Measurements from ENCODE around the gene FRZB. TPM values are rescaled to one million over a fixed set of nuclear protein-coding genes. Genes with fewer than 3 reads are reported as not detected.

Gene FRZB
- total RNA-seq, 1 experiment from 2014 or later, result 0.08 TPM

DNA sequence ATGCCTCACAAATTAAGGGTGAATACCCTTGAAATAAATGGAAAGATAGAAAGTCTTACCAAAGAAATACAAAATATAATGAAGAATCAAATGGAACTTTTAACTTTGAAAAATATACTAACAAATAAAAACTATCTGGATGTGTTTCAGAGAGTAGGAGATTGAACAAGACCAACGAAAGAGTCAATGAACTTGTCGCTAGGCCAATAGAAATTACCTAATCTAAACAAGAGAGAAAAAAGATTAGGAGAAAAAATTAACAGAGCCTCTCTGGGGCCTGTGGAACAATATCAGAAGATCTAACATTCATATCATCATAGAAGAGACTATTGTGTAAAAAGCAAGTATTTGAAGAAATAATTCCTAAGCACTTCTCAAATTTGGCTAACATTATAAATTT, 11.1 kb downstream of the FRZB start:
- TF ChIP-seq REST (IDR thresholded peaks at IDR 0.05; ENCODE audit: insufficient read depth in 1 of 2, low read depth in 2 of 2, low read length in 1 of 2) (no peak), POLR2AphosphoS5 (IDR thresholded peaks at IDR 0.05; ENCODE audit: low read depth, low read length) (no peak), SIN3A (IDR thresholded peaks at IDR 0.05; ENCODE audit: borderline replicate concordance, insufficient read depth, low read depth, low read length) (no peak), CTCF (IDR thresholded peaks at IDR 0.05) (no peak), TCF7L2 (IDR thresholded peaks at IDR 0.05; ENCODE audit: low read depth, low read length) (no peak)
- peaks cover 7% of the 10 kb centered on the region; the same call in 1 of the 2 replicates for H3K27me3 ChIP-seq (ENCODE audit: control insufficient read depth, insufficient read depth, low read length)
- H3K9me3 ChIP-seq (ENCODE audit: control insufficient read depth, insufficient read depth, low read depth, low read length), result no peaks in the 10 kb centered on the region
- CTCF ChIA-PET, result no interaction called here
- H3K27ac ChIP-seq (ENCODE audit: low read length), result no peak overlapping the region
- in situ Hi-C loops (cut with HindIII; ENCODE audit: low pct_unique_long_range_greater_than_20kb, low sequenced_read_pairs) (no loop called here), intact Hi-C loops (cut with micrococcal nuclease; ENCODE audit: unreplicated experiment) (no loop called here)
- no peaks in the 10 kb centered on the region for H3K4me1 ChIP-seq (ENCODE audit: control insufficient read depth, insufficient read depth, low read length)
- DNase-seq (ENCODE audit: low read depth, low spot score) (no peak), ATAC-seq (no peak)
- no peak overlapping the region for H3K4me3 ChIP-seq (ENCODE audit: low read depth in 2 of 2, low read length in 2 of 2)
- no peaks in the 10 kb centered on the region for H3K36me3 ChIP-seq (ENCODE audit: control insufficient read depth, insufficient read depth, low read length)
- POLR2A ChIA-PET, result no interaction called here
- BruUV-seq (replicated peaks), result no TSS peak

DNA sequence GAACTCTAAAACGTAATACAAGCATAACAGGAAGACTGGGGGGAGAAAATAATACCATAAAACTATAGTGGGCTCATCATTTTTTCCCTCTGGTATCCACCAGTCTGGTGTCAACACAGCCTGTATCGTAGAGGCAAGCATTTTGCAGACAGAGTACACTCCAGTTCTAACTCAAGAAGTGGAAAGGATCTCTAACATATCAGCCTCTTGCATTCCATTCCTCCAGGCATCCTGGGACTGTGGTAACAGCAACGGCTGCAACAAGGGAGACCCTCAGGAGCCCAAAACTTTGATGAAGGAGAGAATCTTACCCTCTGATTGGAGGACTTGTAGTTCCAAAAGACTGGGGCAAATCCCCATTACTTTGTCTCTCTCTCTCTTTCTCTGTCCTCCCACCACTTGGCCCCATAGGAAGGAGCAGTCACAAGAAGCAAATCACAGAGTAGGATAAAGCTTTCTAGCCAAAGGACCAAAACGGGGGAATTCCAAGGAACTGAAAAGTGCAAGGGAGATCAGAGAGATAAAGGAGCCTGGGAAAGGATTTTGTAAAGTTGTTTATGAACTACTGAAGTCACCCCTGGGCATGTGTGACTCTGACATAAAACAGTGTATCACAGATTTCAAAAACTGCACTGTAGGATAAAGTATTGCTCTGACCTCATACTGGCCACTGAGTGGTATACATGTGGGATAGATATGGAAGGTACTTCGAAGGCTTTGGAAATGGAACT, 11.9 kb downstream of the FRZB start:
- no TSS peak for BruUV-seq (replicated peaks)
- H3K4me1 ChIP-seq (ENCODE audit: control insufficient read depth, insufficient read depth, low read length), result no peaks in the 10 kb centered on the region
- no peak for DNase-seq (ENCODE audit: low read depth, low spot score)

More for the DNA sequence above, 11.9 kb downstream of the FRZB start:
- Histone ChIP-seq H3K4me3 (ENCODE audit: low read depth in 2 of 2, low read length in 2 of 2) (no peak overlapping the region), H3K36me3 (ENCODE audit: control insufficient read depth, insufficient read depth, low read length) (no peaks in the 10 kb centered on the region), H3K27ac (ENCODE audit: low read length) (no peak overlapping the region), H3K27me3 (ENCODE audit: control insufficient read depth, insufficient read depth, low read length) (peaks cover 7% of the 10 kb centered on the region; the same call in 1 of the 2 replicates), H3K9me3 (ENCODE audit: control insufficient read depth, insufficient read depth, low read depth, low read length) (no peaks in the 10 kb centered on the region)
- no peak for ATAC-seq
- no peak for TF ChIP-seq REST (IDR thresholded peaks at IDR 0.05; ENCODE audit: insufficient read depth in 1 of 2, low read depth in 2 of 2, low read length in 1 of 2)
- no peak for TF ChIP-seq POLR2AphosphoS5 (IDR thresholded peaks at IDR 0.05; ENCODE audit: low read depth, low read length)
- POLR2A ChIA-PET, result no interaction called here
- intact Hi-C loops (cut with micrococcal nuclease; ENCODE audit: unreplicated experiment) (no loop called here), in situ Hi-C loops (cut with HindIII; ENCODE audit: low pct_unique_long_range_greater_than_20kb, low sequenced_read_pairs) (no loop called here)
- CTCF ChIA-PET, result no interaction called here

All from Panc1 (cell line).